Skin of body (tissue), 2 donors: Measurements from ENCODE around the gene PYDC2. TPM values are rescaled to one million over a fixed set of nuclear protein-coding genes. Genes with fewer than 3 reads are reported as not detected.

Source experiments
- DNase-seq: peaks from one replicate; lab custom pipeline; 2025; lab: John Stamatoyannopoulos, UW
- total RNA-seq: library from RNA; depleted of rRNA; stranded (reverse); fragments of >200 nt; gene quantifications from one replicate; pipeline ENCODE4 v1.2.3, GENCODE V29; 2014

Gene PYDC2
- not detected for total RNA-seq

DNA sequence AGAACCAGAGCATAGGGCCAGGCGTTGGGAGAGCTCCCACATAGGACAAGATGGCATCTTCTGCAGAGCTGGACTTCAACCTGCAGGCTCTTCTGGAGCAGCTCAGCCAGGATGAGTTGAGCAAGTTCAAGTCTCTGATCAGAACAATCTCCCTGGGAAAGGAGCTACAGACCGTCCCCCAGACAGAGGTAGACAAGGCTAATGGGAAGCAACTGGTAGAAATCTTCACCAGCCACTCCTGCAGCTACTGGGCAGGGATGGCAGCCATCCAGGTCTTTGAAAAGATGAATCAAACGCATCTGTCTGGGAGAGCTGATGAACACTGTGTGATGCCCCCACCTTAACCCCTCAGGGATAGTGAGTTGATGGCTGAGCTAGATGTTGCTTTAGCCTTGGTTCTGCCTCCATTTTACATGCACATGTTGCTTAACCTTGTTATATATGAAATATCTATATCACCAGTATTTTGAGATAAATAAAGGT, at the start of gene PYDC2:
Gene PYDC2 (plus strand): TSS at position 51 of the 483 bp plus-strand sequence. CDS start 0 bp downstream, at position 51.
- no peak for DNase-seq

DNA sequence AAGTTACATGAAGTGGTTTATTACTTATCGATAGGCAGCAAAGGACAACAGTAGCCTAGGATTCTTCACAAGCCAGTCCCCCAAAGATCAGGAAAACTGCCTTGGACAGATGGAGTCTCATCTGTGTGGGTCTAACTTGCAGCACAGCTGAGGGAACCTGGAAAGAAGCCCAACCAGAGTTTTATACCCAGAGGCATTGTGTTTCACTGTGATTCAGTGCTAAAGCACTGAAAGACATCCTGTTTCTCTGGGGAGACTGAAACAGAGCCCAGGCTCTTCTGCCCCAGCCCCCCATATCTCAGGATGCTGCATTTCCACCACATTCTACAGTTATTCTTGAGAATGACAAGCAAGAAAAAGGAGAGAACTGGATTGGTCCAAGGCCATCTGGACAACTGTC, 48.2 kb upstream of the PYDC2 start:
- DNase-seq = no peak

DNA sequence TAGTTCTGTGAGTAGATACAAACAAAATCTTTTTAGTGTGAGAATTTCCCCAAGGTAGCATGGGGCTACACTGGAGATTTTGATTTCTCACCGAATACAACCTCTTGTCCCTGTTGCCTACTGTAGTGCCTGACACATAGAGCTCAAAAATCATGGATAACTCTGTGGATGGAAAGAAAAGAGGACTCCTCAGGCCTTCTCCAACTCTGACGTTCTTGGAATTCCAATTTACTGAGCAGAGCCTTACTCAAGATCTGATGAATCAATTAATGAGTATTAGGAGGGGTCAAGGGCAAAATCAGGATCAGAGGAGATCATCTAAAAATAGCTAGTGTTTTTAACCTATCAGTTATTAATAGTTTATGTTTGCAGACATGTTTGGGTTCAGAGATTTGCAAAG, 46.7 kb upstream of the PYDC2 start:
- DNase-seq = no peak

DNA sequence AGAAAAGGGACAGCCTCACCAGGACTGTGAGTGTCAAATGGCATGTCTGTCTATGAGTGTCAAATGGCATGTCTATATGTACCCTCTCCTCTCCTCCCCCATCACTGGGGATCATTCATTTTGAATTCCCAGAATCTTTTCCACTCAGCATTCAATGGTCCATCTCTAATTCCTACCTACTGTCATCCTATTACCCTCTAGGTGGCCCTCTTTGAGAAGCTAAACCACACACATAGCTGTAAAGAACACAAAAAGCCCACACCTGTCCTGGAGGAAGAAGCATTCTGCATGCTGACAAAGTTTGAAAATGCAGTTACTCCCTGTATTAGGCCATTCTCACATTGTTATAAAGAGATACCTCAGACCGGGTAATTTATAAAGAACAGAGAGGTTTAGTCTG, 46.2 kb upstream of the PYDC2 start:
- DNase-seq = no peak

DNA sequence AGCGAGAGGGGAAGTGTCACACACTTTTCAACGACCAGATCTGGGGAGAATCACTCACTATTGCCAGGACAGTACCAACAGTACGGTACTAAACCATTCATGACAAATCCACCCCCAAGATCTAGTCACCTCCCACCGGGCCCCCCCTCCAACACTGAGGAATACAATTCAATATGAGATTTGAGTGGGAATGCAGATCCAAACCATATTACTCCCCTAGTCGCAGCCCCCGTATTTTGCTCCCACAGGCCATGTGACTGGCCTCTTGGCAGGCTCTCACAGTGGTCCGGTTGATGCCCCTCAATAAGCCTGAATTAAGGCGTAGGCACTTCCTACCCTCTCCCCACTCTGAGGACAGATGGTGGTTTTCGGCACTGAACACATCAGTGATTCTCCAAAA, 45.4 kb upstream of the PYDC2 start:
- no peak for DNase-seq

DNA sequence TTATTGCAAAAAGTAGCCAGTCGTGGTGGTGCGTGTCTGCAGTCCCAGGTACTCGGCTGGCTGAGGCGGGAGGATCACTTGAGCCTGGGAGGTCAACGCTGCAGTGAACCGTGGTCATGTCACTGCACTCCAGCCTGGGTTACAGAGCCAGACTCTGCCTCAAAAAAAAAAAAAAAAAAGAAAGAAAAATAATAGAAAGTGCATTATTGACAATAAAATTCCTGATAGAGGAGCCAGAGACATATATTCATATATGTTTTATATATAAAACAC, 43.6 kb upstream of the PYDC2 start:
- no peak for DNase-seq

DNA sequence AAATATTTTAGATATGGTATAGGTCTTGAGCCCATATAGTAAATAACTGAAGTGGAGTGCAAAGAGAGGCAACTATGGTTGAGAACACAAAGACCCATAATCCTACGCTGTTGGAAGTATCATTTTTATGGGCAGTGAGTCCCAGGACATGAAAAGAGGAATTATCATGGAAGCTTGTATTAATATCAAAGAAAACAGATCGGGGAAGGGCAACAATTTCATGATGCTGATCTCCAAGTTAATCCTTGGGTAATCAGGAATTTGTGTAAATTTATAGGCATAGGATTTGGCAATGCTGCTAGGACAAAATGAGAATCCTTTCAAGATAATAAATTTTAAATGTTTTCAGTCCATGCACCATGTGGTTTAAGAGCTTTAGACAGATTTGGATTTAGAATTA, 40.2 kb upstream of the PYDC2 start:
- no peak for DNase-seq

DNA sequence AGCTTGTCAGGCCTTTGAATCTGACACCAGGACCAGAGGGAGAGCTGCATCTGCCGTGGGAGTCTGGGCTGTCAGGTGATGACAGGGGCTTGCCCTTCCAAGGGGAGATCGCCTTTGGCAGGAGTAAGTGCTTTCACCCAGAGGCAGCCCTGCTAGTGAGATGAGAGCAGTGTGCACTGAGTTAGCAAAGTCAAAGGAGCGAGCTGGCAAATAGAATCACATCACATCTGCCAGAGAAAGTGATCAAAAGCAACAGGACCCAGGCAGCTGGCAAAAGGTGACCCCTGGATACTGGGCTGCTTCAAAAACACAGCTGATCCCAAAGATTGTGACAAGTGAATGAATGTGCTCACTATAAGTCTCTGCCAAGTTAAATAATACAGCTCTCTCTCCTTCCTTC, 36.1 kb upstream of the PYDC2 start:
- no peak for DNase-seq

DNA sequence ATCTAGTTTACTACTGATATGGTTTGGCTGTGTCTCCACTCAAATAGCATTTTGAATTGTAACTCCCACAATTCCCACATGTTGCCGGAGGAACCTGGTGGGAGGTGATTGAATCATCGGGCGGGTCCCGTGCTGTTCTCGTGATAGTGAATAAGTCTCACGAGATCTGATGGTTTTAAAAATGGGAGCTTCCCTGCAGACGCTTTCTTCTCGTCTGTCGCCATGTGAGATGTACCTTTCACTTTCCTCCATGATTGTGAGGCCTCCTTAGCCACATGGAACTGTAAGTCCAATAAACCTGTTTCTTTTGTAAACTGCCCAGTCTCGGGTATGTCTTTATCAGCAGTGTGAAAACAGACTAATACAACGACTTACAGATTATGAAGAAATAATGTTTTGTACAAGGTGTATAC, 35.6 kb upstream of the PYDC2 start:
- no peak for DNase-seq

DNA sequence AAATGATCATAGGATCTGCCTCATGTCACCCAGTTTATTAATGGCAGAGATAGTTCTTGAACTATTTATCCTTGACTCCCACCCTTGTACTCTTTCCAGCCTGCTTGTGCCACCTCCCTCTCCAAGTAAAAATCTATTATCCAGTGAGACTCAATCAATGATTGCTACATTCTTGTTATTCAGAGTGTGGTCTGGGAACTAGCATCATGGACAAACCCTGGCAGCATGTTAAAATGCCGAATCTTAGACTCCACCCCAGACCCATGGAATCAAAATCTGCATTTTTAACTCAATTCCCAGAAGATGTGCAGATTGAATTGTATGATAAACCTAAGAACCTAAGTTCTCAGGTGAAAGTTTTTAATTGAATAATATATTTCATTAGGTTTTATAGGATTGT, 34.7 kb upstream of the PYDC2 start:
- DNase-seq = no peak

DNA sequence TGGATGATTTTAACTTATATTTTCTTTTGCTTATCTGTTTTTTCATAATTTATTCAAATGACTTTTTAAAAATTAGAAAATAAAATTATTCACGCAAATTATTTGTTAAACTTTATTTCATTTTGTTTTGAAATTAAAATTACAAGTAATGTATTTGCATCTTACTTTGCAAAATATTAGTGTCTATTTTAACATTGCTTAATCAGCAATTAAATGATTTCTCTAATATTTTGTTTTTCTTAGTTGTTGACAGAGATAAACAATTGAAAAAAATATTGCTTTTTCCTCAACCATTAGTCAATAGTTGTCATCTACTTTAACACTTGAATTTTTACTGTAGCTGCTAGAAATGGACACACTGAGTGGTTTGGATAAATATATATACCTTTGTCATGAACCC, 32.8 kb upstream of the PYDC2 start:
- no peak for DNase-seq

DNA sequence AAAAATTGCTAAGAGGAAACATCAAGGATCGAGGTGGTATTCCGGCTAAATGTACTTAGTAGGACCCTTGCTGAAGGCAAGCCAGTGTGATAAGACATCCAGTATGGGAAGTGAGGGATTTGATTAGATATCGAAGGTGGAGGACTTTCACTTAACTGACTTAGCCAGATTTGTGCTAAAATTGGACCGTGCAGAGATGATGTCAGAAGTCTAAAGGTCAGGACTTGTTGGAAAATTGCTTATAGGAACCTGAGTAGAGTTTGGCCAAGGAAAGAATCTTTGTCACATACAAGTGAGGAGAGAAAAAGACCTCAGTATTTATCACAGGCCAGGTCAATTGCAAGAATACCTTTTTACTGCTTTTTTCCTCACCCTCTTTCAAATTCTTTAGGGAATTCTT, 30.9 kb upstream of the PYDC2 start:
- no peak for DNase-seq

DNA sequence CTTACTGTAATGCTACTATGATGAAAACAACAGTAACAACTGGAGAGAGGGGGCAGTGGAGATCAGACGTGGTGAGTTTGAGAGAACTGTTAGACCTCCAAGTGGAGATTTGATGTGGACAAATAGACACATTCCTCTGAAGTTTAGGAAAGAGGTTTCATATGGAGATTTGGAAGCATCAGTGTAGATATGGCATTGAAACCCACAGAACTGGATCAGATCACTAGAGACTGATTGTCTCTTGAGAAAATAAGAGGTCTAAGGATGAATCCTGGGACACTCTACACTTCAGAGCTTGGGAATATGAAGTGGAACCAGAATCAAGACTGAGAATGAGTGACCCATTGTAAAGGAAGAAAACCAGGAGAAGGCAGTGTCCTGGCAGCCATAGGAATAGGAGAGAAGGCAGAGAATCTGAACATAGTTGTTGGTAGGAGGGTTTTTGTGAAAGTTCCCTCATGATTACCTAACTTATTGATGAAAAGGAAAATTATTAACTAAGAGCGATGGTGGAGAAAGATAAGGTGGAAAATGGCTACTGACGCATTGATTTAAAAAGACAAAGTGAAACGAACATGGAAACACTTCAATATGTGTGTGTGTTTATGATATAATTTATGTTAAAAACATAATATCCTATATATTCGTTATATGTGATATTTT, 29.7 kb upstream of the PYDC2 start:
- no peak for DNase-seq

DNA sequence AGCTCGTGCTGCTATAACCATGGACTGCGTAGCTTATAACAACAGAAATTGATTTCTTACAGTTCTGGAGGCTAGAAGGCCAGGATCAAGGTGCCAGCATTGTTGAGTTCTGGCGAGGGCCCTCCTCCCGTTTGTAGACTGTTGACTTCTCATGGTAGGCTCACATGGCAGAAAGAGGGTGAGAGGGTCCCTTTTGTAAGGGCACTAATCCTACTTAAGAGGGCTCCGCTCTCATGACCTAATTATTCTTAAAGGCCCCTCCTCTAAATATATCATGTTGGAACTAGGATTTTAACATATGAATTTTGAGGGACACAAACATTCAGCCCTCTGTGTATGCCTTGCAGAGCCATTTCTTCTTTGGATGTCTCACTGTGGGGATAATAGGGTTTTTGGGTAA, 28.8 kb upstream of the PYDC2 start:
- DNase-seq = no peak

DNA sequence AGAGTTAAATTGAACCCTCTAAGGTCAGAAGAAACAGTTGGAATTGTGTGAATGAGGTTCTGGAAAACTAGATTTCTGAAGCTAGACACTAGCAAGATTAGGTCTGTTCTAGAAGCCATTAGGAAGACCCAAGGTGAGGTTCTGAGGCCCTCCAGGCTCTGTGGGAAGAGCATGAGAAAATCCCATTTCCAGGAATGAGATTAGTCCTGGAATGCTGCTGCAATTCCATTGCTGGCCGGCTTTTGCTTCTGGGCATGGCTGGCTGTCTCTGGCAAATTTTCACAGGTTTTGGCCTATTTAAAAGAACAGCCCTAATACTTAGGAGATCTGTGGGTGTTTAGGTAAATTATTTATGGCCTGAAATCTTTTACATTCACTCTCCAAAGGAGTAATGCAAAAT, 26.9 kb upstream of the PYDC2 start:
- no peak for DNase-seq

DNA sequence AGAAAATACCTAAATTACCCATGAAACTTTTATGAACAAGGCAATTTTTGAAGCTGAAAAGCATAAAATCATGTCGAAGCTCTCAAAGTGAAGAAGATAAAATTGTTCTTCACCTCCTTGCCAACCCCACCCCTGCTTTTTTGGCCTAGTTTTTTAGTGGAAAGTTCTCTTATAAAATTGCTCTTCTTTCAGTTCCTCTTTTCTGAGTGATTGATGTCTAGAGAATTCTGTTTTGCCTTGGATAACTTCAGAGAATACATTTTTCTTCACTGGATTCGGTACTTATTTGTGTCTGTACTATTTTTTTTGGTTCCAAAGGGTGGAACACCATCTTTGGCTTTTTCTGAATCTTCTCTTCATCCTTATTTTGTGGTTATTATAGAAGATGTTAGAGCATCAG, 25.0 kb upstream of the PYDC2 start:
- no peak for DNase-seq

DNA sequence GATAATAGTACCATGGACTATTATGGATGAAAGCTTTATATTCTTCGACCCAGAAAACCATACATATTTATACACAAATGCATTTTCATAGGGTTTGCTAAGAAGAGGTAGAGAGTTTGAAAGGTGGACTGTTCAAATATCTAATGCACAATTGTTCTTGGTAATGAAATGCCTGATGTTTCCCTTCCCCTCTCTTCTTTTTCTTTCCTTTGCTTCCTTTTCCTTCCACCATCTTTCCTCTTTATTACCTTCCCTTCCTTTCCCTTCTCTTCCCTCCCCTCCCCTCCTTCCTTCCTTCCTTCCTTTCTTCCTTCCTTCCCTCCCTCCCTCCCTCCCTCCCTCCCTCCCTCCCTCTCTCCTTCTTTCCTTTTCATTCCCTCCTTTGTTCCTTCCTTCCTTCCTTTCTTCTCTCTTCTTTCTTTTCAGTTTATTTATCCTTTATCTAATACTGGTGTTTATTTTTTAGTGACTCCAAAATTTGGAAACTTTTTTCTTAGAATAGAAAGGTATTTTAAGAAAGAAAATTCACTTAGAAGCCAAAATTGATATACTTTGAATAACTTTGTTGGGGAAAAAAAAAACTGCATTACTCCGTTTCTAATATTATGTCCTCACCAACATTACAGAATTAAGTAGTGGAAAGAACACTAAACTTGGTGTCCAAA, 22.7 kb upstream of the PYDC2 start:
- no peak for DNase-seq

DNA sequence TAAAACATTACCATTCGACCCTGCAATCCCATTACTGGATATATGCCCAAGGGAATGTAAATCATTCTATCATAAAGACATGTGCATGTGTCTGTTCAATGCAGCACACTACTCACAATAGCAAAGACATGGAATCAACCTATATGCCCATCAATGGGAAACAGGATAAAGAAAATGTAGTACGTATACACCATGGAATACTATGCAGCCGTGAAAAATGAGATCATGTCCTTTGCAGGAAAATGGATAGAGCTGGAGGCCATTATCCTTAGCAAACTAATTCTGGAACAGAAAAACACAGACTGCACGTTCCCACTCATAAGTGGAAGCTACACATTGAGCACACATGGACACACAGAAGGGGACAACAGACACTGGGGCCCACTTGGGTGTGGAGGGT, 20.4 kb upstream of the PYDC2 start:
- no peak for DNase-seq

DNA sequence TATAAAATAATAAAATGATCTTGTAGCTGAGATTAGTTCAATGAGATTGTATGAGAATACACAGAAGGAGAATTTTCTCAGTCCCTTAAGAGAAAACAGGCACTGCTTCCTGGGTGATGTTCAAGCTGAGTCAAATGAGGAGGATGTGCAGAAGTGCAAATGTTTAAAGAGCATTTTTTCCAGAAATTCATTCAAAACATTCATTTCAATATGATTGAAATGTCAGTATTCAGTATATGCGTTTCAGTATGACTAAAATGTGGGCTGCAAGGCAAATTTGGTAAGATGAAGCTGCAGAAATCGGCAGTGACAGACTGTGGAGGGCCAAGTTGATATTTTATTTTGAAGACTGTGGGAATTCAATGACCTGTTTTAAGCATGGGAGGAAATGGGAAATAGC, 19.3 kb upstream of the PYDC2 start:
- no peak for DNase-seq

DNA sequence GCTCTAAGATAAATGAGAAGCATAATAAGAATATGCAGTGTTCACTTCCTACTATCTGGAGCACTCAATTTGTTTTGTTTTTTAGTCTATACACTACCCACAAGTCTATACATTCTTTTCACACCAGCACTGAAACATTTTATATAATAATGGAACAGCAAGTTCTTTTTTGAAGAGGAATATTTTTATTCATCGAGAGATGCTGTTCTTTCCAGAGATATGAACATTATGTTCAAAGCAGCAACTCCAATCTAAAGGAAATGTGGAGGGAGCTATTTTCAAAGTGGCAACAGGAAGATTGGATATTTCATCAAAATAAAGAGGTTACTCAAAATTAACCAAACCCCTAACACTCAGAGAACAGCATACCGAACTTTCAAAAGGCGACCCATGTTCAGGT, 16.4 kb upstream of the PYDC2 start:
- no peak for DNase-seq

DNA sequence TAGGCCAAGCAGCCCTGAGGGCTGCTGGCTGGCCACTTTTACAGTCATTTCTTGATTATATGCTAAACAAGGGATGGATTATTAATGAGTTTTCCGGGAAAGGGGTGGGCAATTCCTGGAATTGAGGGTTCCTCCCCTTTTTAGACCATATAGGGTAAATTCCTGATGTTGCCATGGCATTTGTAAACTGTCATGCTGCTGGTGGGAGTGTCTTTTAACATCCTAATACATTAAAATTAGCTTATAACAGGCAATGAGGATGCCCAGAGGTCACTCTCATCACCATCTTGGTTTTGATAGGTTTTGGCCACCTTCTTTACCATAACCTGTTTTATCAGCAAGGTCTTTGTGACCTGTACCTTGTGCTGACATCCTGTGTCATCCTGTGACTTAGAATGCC, 11.7 kb upstream of the PYDC2 start:
- no peak for DNase-seq

DNA sequence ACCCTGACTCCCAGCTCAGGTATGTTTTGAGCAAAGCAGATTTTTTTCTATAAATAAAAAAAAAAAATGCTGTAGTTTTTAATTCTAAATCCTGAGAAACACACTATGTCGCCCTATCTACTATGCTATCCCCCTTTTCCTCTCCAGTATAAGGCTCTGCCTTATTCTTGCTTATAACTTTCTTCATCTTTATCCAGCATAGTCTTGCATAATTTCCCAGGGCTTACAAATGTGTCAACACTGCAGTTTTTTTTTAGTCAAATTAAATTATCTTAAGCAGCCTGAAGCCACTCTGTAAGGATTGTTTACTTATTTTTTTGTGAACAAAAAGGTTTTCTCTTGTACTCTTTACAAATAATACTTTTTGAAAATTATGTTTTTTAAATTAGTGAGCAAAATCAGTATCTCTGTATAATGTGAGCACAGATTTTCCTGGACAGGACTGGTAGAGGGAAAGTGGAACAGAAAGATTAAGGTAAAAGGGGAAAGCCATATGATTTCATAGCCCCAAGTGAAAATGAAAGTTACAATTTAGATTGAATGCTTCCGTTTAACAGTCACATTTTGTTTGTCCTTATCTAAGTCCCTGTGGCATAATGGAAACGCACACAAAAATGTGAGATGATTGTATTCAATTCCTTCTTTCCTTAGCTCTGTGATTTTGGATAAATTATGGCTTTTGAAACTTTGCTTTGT, 5.6 kb upstream of the PYDC2 start:
- no peak for DNase-seq

DNA sequence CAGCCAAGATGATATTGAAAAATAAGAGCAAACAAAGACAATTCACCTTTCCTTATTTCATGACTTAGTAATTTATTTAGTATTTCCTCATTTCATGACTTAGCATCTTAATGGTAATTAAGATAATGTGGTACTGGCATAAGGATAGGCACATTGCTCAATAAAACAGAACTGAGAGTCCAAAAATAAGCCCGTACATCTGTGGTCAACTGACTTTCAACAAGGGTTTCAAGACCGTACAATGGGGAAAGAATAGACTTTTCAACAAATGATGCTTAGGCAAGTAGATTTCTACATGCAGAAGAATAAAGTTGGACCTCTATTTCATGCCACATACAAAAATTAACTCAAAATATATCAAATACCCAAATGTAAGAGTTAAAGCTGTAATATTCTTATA, 603 bp upstream of the PYDC2 start:
- no peak for DNase-seq
